ENCODE measurements around the gene JAG1. TPM values are rescaled to one million over a fixed set of nuclear protein-coding genes. Genes with fewer than 3 reads are reported as not detected.

JAG1 gene
- total and polyA plus RNA-seq, 2 of the 4 experiments (the other 2 are of a cell fraction): 10.2 to 22.6 TPM

DNA sequence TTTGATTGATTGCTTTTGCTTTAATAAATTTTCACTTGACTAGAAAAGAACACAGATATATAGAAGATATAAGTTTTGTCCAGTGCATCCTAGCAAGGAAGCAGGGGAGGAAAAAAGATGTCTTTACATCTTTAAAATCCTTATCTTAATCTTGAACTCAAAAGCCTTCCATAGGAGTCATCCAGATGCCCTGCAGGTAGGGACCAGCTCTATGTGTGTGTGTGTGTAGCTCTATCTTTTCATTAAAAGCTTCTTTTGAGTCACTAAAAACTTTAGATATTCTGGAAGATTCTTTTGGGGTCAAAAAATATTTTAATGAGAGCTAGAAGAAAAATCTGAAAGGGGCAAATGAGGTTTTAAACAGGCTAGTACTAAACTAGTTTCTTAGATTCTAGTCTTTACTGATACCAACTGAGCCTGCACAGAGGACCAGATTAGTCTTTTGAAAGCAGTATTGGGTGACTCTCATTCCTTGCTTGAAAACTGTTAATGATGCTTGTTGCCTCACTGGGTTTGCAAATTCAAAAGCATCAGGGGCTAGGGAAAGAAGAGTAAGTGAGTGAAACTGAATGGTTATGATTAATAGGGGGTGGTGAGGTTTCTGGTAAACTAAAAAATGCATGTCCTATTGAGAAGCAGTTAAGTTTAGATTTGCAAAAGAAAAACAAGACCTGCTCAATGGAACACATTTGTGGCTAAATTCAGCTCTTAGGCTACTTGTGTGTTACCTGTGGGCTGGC lies 40.6 kb upstream of the JAG1 start:
- Histone ChIP-seq H4K5ac (ENCODE audit: low read depth, low read length) (no peak overlapping the region), H2BK5ac (ENCODE audit: low read depth, low read length, poor library complexity, severe bottlenecking) (no peak overlapping the region), H4K8ac (ENCODE audit: low read depth in 2 of 2, low read length in 2 of 2) (no peak overlapping the region), H3K79me1 (ENCODE audit: low read depth in 1 of 2, low read length in 2 of 2) (no peaks in the 10 kb centered on the region), H3K18ac (ENCODE audit: low read depth, low read length) (no peak overlapping the region; the same call in 1 of the 2 replicates), H2AK5ac (ENCODE audit: low read depth, low read length) (0 out of 2 replicates have a peak overlapping the region, but pooled peaks have one; percentile 24), H3K9ac (ENCODE audit: low read depth, low read length) (no peak overlapping the region), H2BK20ac (ENCODE audit: low read depth, low read length) (peak overlapping the region; percentile 40; the same call in 1 of the 2 replicates), H3K4me3 (ENCODE audit: insufficient read depth, low read depth, low read length) (no peak overlapping the region), H3K23ac (ENCODE audit: low read depth, low read length) (no peak overlapping the region), H2AK9ac (replicated peaks; ENCODE audit: low read depth, low read length, poor library complexity) (no peak overlapping the region), H2BK120ac (ENCODE audit: low read depth, low read length) (peak overlapping the region; percentile 46; the same call in 1 of the 2 replicates), H3K4ac (ENCODE audit: low read depth, low read length) (no peak overlapping the region; the same call in 1 of the 2 replicates), H3K27ac (ENCODE audit: insufficient read depth, low read length) (no peak overlapping the region), H3K14ac (replicated peaks; ENCODE audit: low read depth, low read length) (no peak overlapping the region; the same call in 1 of the 2 replicates), H3K9me1 (ENCODE audit: insufficient read depth, low read length) (peaks cover 3% of the 10 kb centered on the region), H3K9me3 (ENCODE audit: control insufficient read depth, insufficient read depth, low read length) (no peaks in the 10 kb centered on the region), H3K4me1 (ENCODE audit: control insufficient read depth, insufficient read depth, low read length) (peaks cover 6% of the 10 kb centered on the region), H3K4me2 (ENCODE audit: low read depth, low read length) (peak overlapping the region; percentile 15; the same call in 1 of the 2 replicates), H3K27me3 (ENCODE audit: control insufficient read depth, insufficient read depth, low read length) (no peaks in the 10 kb centered on the region; the same call in 1 of the 2 replicates), H3K56ac (ENCODE audit: extremely low read depth, insufficient read depth, low read length) (no peak overlapping the region), H4K20me1 (ENCODE audit: insufficient read depth, low read length) (no peaks in the 10 kb centered on the region), H2AFZ (replicated peaks; ENCODE audit: low read length, poor library complexity) (no peak overlapping the region), H4K91ac (ENCODE audit: insufficient read depth, low read depth, low read length) (peak overlapping the region; percentile 42; the same call in 1 of the 2 replicates), H2BK15ac (ENCODE audit: low read depth, low read length) (peak overlapping the region; percentile 23; the same call in 1 of the 3 replicates), H3K36me3 (ENCODE audit: control insufficient read depth, insufficient read depth, low read length) (no peaks in the 10 kb centered on the region)
- POLR2A ChIA-PET (ENCODE audit: unreplicated experiment): no interaction called here
- dilution Hi-C loops (cut with HindIII; ENCODE audit: low sequenced_read_pairs, unreplicated experiment) (no loop called here), in situ Hi-C loops (cut with MboI; ENCODE audit: low sequenced_read_pairs) (no loop called here), intact Hi-C loops (cut with micrococcal nuclease) (loop anchor here (5.0 kb wide), 1 partner anchor 208 kb away; no protein-coding TSS in a partner anchor)
- CTCF ChIA-PET: no interaction called here
- no TSS peak for BruUV-seq (replicated peaks)
- no peak for DNase-seq
- ATAC-seq (ENCODE audit: low read depth): 0 out of 2 replicates have a peak, but pooled peaks have one; percentile 6
- TF ChIP-seq CHD1 (IDR thresholded peaks at IDR 0.05; ENCODE audit: low read depth, low read length) (no peak), CEBPB (IDR thresholded peaks at IDR 0.05; ENCODE audit: low read depth, low read length) (no peak), MXI1 (IDR thresholded peaks at IDR 0.05; ENCODE audit: borderline replicate concordance, low read depth, low read length) (no peak), RCOR1 (IDR thresholded peaks at IDR 0.05; ENCODE audit: insufficient replicate concordance, low read length) (no peak), FOS (IDR thresholded peaks at IDR 0.05; ENCODE audit: low read depth, low read length) (no peak), RFX5 (IDR thresholded peaks at IDR 0.05; ENCODE audit: low read depth, low read length) (no peak), BHLHE40 (IDR thresholded peaks at IDR 0.05; ENCODE audit: low read depth, low read length) (no peak), RAD21 (IDR thresholded peaks at IDR 0.05; ENCODE audit: low read length) (no peak), POLR2A (IDR thresholded peaks at IDR 0.05; ENCODE audit: low read depth, low read length) (no peak), MAZ (IDR thresholded peaks at IDR 0.05; ENCODE audit: borderline replicate concordance, low read depth, low read length) (no peak), MAFK (IDR thresholded peaks at IDR 0.05; ENCODE audit: low read depth, low read length) (no peak), NFE2L2 (IDR thresholded peaks at IDR 0.05; ENCODE audit: low read depth, low read length) (no peak)
- TF ChIP-seq, protein P1, sequence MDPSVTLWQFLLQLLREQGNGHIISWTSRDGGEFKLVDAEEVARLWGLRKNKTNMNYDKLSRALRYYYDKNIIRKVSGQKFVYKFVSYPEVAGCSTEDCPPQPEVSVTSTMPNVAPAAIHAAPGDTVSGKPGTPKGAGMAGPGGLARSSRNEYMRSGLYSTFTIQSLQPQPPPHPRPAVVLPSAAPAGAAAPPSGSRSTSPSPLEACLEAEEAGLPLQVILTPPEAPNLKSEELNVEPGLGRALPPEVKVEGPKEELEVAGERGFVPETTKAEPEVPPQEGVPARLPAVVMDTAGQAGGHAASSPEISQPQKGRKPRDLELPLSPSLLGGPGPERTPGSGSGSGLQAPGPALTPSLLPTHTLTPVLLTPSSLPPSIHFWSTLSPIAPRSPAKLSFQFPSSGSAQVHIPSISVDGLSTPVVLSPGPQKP (IDR thresholded peaks at IDR 0.05; ENCODE audit: borderline replicate concordance, low read depth, low read length): no peak
- TF ChIP-seq, protein P2, sequence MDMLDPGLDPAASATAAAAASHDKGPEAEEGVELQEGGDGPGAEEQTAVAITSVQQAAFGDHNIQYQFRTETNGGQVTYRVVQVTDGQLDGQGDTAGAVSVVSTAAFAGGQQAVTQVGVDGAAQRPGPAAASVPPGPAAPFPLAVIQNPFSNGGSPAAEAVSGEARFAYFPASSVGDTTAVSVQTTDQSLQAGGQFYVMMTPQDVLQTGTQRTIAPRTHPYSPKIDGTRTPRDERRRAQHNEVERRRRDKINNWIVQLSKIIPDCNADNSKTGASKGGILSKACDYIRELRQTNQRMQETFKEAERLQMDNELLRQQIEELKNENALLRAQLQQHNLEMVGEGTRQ (IDR thresholded peaks at IDR 0.05; ENCODE audit: low read depth, low read length): no peak

Measured in IMR-90 (cell line).